ENCODE data around the gene CEMIP. TPM values are rescaled to one million over a fixed set of nuclear protein-coding genes. Genes with fewer than 3 reads are reported as not detected.

Gene CEMIP, protein sequence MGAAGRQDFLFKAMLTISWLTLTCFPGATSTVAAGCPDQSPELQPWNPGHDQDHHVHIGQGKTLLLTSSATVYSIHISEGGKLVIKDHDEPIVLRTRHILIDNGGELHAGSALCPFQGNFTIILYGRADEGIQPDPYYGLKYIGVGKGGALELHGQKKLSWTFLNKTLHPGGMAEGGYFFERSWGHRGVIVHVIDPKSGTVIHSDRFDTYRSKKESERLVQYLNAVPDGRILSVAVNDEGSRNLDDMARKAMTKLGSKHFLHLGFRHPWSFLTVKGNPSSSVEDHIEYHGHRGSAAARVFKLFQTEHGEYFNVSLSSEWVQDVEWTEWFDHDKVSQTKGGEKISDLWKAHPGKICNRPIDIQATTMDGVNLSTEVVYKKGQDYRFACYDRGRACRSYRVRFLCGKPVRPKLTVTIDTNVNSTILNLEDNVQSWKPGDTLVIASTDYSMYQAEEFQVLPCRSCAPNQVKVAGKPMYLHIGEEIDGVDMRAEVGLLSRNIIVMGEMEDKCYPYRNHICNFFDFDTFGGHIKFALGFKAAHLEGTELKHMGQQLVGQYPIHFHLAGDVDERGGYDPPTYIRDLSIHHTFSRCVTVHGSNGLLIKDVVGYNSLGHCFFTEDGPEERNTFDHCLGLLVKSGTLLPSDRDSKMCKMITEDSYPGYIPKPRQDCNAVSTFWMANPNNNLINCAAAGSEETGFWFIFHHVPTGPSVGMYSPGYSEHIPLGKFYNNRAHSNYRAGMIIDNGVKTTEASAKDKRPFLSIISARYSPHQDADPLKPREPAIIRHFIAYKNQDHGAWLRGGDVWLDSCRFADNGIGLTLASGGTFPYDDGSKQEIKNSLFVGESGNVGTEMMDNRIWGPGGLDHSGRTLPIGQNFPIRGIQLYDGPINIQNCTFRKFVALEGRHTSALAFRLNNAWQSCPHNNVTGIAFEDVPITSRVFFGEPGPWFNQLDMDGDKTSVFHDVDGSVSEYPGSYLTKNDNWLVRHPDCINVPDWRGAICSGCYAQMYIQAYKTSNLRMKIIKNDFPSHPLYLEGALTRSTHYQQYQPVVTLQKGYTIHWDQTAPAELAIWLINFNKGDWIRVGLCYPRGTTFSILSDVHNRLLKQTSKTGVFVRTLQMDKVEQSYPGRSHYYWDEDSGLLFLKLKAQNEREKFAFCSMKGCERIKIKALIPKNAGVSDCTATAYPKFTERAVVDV (N-terminal part only)
- total RNA-seq = 0.52 TPM

DNA sequence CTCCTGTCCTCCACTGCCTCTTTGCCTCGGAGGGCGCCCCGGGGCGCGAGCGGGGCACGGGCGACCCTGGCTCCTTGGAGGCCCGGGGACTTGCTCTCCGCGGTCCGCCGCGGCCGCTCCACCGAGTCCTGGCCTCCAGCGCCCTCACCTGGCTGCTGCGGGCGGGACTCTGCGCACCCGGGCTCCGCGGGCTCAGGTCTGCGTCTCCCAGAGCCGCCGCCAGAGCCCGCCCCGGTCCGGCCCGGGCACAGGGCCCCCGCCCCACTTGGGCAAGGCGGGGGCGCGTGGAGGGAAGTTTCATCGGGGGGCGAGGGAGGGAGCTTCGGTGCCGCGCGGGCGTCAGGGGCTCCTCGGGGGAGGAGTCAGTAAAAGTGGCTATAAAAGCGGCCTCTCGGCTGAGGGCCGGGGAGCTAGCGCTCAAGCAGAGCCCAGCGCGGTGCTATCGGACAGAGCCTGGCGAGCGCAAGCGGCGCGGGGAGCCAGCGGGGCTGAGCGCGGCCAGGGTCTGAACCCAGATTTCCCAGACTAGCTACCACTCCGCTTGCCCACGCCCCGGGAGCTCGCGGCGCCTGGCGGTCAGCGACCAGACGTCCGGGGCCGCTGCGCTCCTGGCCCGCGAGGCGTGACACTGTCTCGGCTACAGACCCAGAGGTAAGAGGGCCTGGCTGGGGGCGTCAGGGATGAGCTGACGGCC is at the start of gene CEMIP:
Gene CEMIP (plus strand): TSS at position 407 of the 694 bp plus-strand sequence. CDS start 94,510 bp downstream, outside the sequence.
- Histone ChIP-seq H3K4me3 (ENCODE audit: low read length in 3 of 3) (peak within 1 kb of the TSS; percentile 46 to 70 (median 63)), H3K27me3 (ENCODE audit: control insufficient read depth in 3 of 3, insufficient read depth in 3 of 3, low read length in 3 of 3) (peaks cover 34 to 39% (median 37%) of the 10 kb centered on the region in 3 donors), H3K9ac (ENCODE audit: low read depth in 1 of 3, low read length in 3 of 3) (peak within 1 kb of the TSS in 2 of 3 donors; percentile 45), H3K4me1 (ENCODE audit: control insufficient read depth in 3 of 3, insufficient read depth in 3 of 3, low read length in 3 of 3) (peaks cover 22 to 33% (median 31%) of the 10 kb centered on the region in 3 donors), H3K36me3 (ENCODE audit: control insufficient read depth in 3 of 3, insufficient read depth in 3 of 3, low read length in 3 of 3) (no peaks in the 10 kb centered on the region), H3K27ac (ENCODE audit: low read depth, low read length) (no peak within 1 kb of the TSS), H3K9me3 (ENCODE audit: control insufficient read depth in 3 of 3, low read length in 3 of 3) (no peaks in the 10 kb centered on the region)

DNA sequence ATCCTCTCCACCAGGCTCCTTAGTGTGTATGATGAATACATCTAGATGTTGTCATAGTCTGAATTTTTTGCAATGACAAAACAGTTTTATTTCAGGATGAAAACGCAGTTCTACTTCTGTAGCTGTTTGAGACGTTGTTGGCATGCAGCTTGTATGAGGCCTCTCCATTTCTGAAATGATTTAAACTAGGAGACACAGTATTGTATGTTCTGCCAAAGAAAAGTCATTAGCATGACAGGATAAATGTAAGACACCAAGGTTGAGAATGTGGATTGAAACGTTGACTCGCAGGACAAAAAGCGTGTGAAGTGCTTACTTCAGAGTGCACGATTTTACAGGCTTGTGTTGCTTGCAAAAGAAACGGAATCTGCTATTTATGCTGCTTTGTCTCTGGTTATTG is 48.8 kb upstream of the CEMIP start:
- Histone ChIP-seq H3K9ac (ENCODE audit: low read depth in 1 of 3, low read length in 3 of 3) (no peak overlapping the region), H3K27ac (ENCODE audit: low read depth, low read length) (no peak overlapping the region), H3K4me3 (ENCODE audit: low read length in 3 of 3) (no peak overlapping the region), H3K36me3 (ENCODE audit: control insufficient read depth in 3 of 3, insufficient read depth in 3 of 3, low read length in 3 of 3) (no peaks in the 10 kb centered on the region), H3K27me3 (ENCODE audit: control insufficient read depth in 3 of 3, insufficient read depth in 3 of 3, low read length in 3 of 3) (no peaks in the 10 kb centered on the region), H3K9me3 (ENCODE audit: control insufficient read depth in 3 of 3, low read length in 3 of 3) (no peaks in the 10 kb centered on the region), H3K4me1 (ENCODE audit: control insufficient read depth in 3 of 3, insufficient read depth in 3 of 3, low read length in 3 of 3) (peaks cover 2 to 11% (median 4%) of the 10 kb centered on the region in 3 donors)

DNA sequence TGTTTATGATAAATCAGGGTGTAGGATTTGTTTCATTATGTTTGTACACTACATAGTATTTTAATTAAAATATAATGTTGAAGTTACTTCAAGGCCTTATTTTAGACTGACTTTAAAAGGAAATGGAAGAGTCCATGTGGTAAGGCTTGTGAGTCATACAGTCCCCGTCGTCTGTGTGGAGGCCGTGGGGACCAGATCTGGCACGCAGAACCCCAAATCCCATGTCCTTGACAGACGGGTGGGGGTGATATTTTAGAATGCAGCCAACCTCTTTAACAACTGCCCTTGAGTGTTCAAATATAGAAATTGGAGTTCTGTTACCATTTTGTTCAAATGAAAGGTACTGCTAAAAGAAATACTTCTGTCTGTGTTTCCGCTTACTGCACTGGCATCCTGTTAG is 48.2 kb upstream of the CEMIP start:
- Histone ChIP-seq H3K36me3 (ENCODE audit: control insufficient read depth in 3 of 3, insufficient read depth in 3 of 3, low read length in 3 of 3) (no peaks in the 10 kb centered on the region), H3K27ac (ENCODE audit: low read depth, low read length) (no peak overlapping the region), H3K4me1 (ENCODE audit: control insufficient read depth in 3 of 3, insufficient read depth in 3 of 3, low read length in 3 of 3) (peaks cover 2 to 11% (median 4%) of the 10 kb centered on the region in 3 donors), H3K4me3 (ENCODE audit: low read length in 3 of 3) (no peak overlapping the region), H3K9me3 (ENCODE audit: control insufficient read depth in 3 of 3, low read length in 3 of 3) (no peaks in the 10 kb centered on the region), H3K9ac (ENCODE audit: low read depth in 1 of 3, low read length in 3 of 3) (no peak overlapping the region), H3K27me3 (ENCODE audit: control insufficient read depth in 3 of 3, insufficient read depth in 3 of 3, low read length in 3 of 3) (no peaks in the 10 kb centered on the region)

DNA sequence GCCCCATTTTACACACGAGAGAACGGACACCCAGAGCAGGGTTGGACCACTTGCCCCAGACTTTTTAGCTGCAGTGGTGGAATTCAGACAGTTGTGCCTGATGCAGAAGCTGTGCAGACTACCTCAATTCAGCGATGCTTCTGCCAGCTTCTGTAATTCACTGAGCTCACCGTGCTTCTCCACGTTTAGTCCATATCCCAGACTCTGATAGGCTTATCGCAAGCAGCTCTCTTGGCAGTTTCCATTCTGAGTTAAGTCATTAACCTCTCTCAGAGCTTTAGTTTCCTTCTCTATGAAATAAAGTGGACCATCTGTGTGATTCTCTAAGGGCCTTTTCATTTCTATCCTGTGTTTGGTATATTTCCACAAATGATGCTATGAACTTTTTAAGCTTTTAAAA is 47.0 kb upstream of the CEMIP start:
- H3K9me3 ChIP-seq (ENCODE audit: control insufficient read depth in 3 of 3, low read length in 3 of 3) = no peaks in the 10 kb centered on the region
- no peak overlapping the region for H3K27ac ChIP-seq (ENCODE audit: low read depth, low read length)
- H3K27me3 ChIP-seq (ENCODE audit: control insufficient read depth in 3 of 3, insufficient read depth in 3 of 3, low read length in 3 of 3) = no peaks in the 10 kb centered on the region
- no peak overlapping the region for H3K9ac ChIP-seq (ENCODE audit: low read depth in 1 of 3, low read length in 3 of 3)
- no peaks in the 10 kb centered on the region for H3K36me3 ChIP-seq (ENCODE audit: control insufficient read depth in 3 of 3, insufficient read depth in 3 of 3, low read length in 3 of 3)
- no peak overlapping the region for H3K4me3 ChIP-seq (ENCODE audit: low read length in 3 of 3)
- H3K4me1 ChIP-seq (ENCODE audit: control insufficient read depth in 3 of 3, insufficient read depth in 3 of 3, low read length in 3 of 3) = peaks cover 2 to 10% (median 4%) of the 10 kb centered on the region in 3 donors

DNA sequence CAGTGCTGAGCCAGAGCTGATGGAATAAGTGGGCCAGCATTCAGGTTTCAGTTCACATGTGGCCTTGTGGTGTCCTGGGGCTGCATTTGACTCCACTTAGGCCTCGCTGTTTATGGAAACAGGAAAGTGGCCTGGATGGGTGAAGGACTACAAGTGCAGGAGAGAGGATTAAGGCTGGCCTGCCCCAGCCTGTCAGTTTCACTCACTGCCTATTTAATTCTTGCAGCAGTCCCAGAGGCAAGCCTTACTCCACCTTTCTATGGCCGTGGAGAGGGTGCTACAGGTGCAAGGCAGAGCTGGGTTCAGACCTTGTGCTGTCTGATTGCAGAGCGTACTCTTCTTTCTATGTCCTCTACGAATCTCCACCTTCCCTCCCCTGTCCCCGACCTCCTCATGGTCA is 46.4 kb upstream of the CEMIP start:
- peaks cover 0 to 4% (median under 1%) of the 10 kb centered on the region in 3 donors for H3K4me1 ChIP-seq (ENCODE audit: control insufficient read depth in 3 of 3, insufficient read depth in 3 of 3, low read length in 3 of 3)
- H3K27me3 ChIP-seq (ENCODE audit: control insufficient read depth in 3 of 3, insufficient read depth in 3 of 3, low read length in 3 of 3) = no peaks in the 10 kb centered on the region
- no peaks in the 10 kb centered on the region for H3K36me3 ChIP-seq (ENCODE audit: control insufficient read depth in 3 of 3, insufficient read depth in 3 of 3, low read length in 3 of 3)
- no peak overlapping the region for H3K27ac ChIP-seq (ENCODE audit: low read depth, low read length)
- H3K9ac ChIP-seq (ENCODE audit: low read depth in 1 of 3, low read length in 3 of 3) = no peak overlapping the region
- no peaks in the 10 kb centered on the region for H3K9me3 ChIP-seq (ENCODE audit: control insufficient read depth in 3 of 3, low read length in 3 of 3)
- H3K4me3 ChIP-seq (ENCODE audit: low read length in 3 of 3) = no peak overlapping the region

DNA sequence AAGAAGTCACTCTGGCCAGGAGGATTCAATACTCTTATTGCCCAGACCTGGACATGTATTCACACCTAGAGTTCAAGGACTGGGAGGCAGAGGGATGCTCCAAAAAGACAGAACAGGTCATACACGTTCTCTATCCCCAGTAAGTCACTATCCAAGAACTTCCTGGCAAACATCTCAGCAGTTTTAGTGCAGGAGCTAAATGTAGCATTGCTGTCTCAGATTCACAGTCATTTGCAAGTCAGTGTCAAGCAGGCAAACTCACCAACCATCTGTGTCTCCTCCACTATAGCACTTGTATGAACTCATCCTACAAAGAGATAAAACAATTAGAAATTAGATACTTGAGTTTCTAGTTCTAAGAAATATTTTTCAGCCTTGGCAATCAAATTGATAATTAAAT is 45.7 kb upstream of the CEMIP start:
- Histone ChIP-seq H3K27ac (ENCODE audit: low read depth, low read length) (no peak overlapping the region), H3K9ac (ENCODE audit: low read depth in 1 of 3, low read length in 3 of 3) (no peak overlapping the region), H3K4me1 (ENCODE audit: control insufficient read depth in 3 of 3, insufficient read depth in 3 of 3, low read length in 3 of 3) (no peaks in the 10 kb centered on the region), H3K36me3 (ENCODE audit: control insufficient read depth in 3 of 3, insufficient read depth in 3 of 3, low read length in 3 of 3) (no peaks in the 10 kb centered on the region), H3K4me3 (ENCODE audit: low read length in 3 of 3) (no peak overlapping the region), H3K9me3 (ENCODE audit: control insufficient read depth in 3 of 3, low read length in 3 of 3) (no peaks in the 10 kb centered on the region), H3K27me3 (ENCODE audit: control insufficient read depth in 3 of 3, insufficient read depth in 3 of 3, low read length in 3 of 3) (no peaks in the 10 kb centered on the region)

DNA sequence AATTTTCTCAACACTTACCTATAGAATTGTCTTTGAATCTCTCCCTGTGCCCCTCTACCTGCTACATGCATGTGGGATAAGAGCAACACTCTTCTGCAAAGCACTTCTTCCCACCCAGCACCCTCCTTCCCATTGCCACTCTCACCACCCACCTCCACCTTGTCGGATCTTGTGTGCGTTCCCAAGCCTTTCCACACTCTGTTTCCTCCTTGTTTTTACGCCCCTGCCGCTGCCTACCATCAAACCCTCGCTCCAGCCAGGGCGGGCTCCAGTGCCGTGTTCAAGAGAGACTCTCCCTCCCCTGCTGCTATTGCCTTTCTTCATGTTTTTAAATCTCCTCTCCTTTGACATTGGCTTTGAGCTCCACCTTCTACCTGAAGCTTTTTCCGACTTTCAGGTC is 43.8 kb upstream of the CEMIP start:
- H3K27me3 ChIP-seq (ENCODE audit: control insufficient read depth in 3 of 3, insufficient read depth in 3 of 3, low read length in 3 of 3) = no peaks in the 10 kb centered on the region
- H3K36me3 ChIP-seq (ENCODE audit: control insufficient read depth in 3 of 3, insufficient read depth in 3 of 3, low read length in 3 of 3) = no peaks in the 10 kb centered on the region
- no peaks in the 10 kb centered on the region for H3K4me1 ChIP-seq (ENCODE audit: control insufficient read depth in 3 of 3, insufficient read depth in 3 of 3, low read length in 3 of 3)
- H3K4me3 ChIP-seq (ENCODE audit: low read length in 3 of 3) = no peak overlapping the region
- H3K9ac ChIP-seq (ENCODE audit: low read depth in 1 of 3, low read length in 3 of 3) = no peak overlapping the region
- no peaks in the 10 kb centered on the region for H3K9me3 ChIP-seq (ENCODE audit: control insufficient read depth in 3 of 3, low read length in 3 of 3)
- H3K27ac ChIP-seq (ENCODE audit: low read depth, low read length) = no peak overlapping the region

DNA sequence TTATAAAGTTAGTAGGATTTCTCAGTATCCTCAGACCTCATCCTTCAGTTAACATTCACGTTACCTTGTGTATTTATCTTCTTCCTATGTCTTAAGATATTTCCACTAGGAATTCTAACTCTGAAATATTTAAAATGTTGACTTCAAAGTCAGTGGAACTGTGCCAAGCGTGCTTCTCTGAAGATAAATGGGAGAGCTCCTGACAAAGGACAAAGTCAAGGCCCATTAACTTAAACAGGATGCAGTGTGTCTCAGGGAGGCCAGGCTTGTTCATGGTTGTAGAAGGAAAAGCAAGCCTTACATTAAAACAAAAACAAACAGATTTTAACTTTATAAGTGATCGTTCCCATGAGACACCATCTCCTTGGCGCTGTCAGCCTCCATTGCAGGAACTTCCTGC is 42.6 kb upstream of the CEMIP start:
- H3K27me3 ChIP-seq (ENCODE audit: control insufficient read depth in 3 of 3, insufficient read depth in 3 of 3, low read length in 3 of 3) = no peaks in the 10 kb centered on the region
- no peak overlapping the region for H3K27ac ChIP-seq (ENCODE audit: low read depth, low read length)
- H3K4me1 ChIP-seq (ENCODE audit: control insufficient read depth in 3 of 3, insufficient read depth in 3 of 3, low read length in 3 of 3) = no peaks in the 10 kb centered on the region
- H3K4me3 ChIP-seq (ENCODE audit: low read length in 3 of 3) = no peak overlapping the region
- H3K36me3 ChIP-seq (ENCODE audit: control insufficient read depth in 3 of 3, insufficient read depth in 3 of 3, low read length in 3 of 3) = no peaks in the 10 kb centered on the region
- H3K9me3 ChIP-seq (ENCODE audit: control insufficient read depth in 3 of 3, low read length in 3 of 3) = no peaks in the 10 kb centered on the region
- H3K9ac ChIP-seq (ENCODE audit: low read depth in 1 of 3, low read length in 3 of 3) = no peak overlapping the region

DNA sequence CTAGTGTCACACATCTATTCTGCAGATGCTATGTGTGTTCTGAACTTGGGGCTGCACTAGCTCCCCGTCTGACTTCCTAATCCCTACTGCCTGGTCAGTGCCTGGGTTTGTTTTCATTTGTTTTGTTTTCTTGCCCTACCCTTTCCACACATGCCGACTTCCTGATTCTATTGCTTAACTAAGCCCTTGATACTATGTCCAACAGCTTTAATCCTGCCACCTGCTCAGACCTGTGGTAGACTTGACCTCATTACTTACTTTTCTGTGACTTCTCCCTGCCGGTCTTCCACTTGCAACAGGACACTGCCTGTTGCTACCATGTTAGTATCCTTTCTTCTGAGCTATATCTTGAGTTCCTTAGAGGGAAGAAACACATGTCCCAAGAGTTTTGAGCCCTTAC is 39.3 kb upstream of the CEMIP start:
- no peak overlapping the region for H3K27ac ChIP-seq (ENCODE audit: low read depth, low read length)
- H3K27me3 ChIP-seq (ENCODE audit: control insufficient read depth in 3 of 3, insufficient read depth in 3 of 3, low read length in 3 of 3) = no peaks in the 10 kb centered on the region
- no peak overlapping the region for H3K4me3 ChIP-seq (ENCODE audit: low read length in 3 of 3)
- no peaks in the 10 kb centered on the region for H3K4me1 ChIP-seq (ENCODE audit: control insufficient read depth in 3 of 3, insufficient read depth in 3 of 3, low read length in 3 of 3)
- no peak overlapping the region for H3K9ac ChIP-seq (ENCODE audit: low read depth in 1 of 3, low read length in 3 of 3)
- H3K9me3 ChIP-seq (ENCODE audit: control insufficient read depth in 3 of 3, low read length in 3 of 3) = no peaks in the 10 kb centered on the region
- H3K36me3 ChIP-seq (ENCODE audit: control insufficient read depth in 3 of 3, insufficient read depth in 3 of 3, low read length in 3 of 3) = no peaks in the 10 kb centered on the region
